ENCODE data around the gene TRMT61A. TPM values are rescaled to one million over a fixed set of nuclear protein-coding genes. Genes with fewer than 3 reads are reported as not detected.

The TRMT61A gene
- total and polyA plus RNA-seq, 10 of the 15 experiments (the other 5 are each of a cell fraction or from before 2014, with no cell fraction given), result 0.11 to 21.9 (median 11.4) TPM

- Histone ChIP-seq H3K9ac (ENCODE audit: control insufficient read depth, insufficient read depth, low read length) (no peak overlapping the region), H3K4me2 (ENCODE audit: control insufficient read depth, insufficient read depth) (no peak overlapping the region), H2AFZ (ENCODE audit: control insufficient read depth, low read depth, low read length) (no peak overlapping the region), H3K4me3 (no peak overlapping the region), H4K20me1 (ENCODE audit: control insufficient read depth, insufficient read depth) (no peaks in the 10 kb centered on the region), H3K4me1 (ENCODE audit: control insufficient read depth, insufficient read depth, low read length) (peaks cover 25% of the 10 kb centered on the region), H3K27ac (ENCODE audit: control insufficient read depth, insufficient read depth) (no peak overlapping the region), H3K36me3 (ENCODE audit: control insufficient read depth in 2 of 2, insufficient read depth in 2 of 2, low read length in 1 of 2) (no peaks in the 10 kb centered on the region), H3K9me3 (replicated peaks; ENCODE audit: control insufficient read depth, insufficient read depth, low read length) (no peaks in the 10 kb centered on the region), H3K27me3 (replicated peaks in 1 of 2; ENCODE audit: control insufficient read depth in 2 of 2, insufficient read depth in 2 of 2, low read length in 1 of 2) (peaks cover 2% of the 10 kb centered on the region in 2 experiments; a peak in 2 of 4 replicates), H3K79me2 (ENCODE audit: control insufficient read depth, insufficient read depth, low read length) (no peaks in the 10 kb centered on the region)
- intact Hi-C loops (cut with micrococcal nuclease; ENCODE audit: unreplicated experiment), result loop anchor here (1.0 kb wide), 1 partner anchor 28 kb away; no protein-coding TSS in a partner anchor
- DNase-seq (ENCODE audit: low read depth, low spot score) (no peak), ATAC-seq (peak; percentile 71), FAIRE-seq (peak; percentile 71)
- TF ChIP-seq ZBTB40 (IDR thresholded peaks at IDR 0.05; ENCODE audit: borderline replicate concordance) (no peak), MLLT1 (IDR thresholded peaks at IDR 0.05) (no peak), RAD21 (IDR thresholded peaks at IDR 0.05; ENCODE audit: insufficient read depth, low read depth, low read length) (peak; percentile 81), YY1 (IDR thresholded peaks at IDR 0.05; ENCODE audit: low read depth, low read length) (0 out of 2 replicates have a peak, but pooled peaks have one; percentile 53), TCF3 (IDR thresholded peaks at IDR 0.05; ENCODE audit: borderline replicate concordance, insufficient read depth, low read depth, low read length) (no peak), ZNF274 (IDR thresholded peaks at IDR 0.05; ENCODE audit: insufficient read depth, insufficient read length) (no peak), SP1 (IDR thresholded peaks at IDR 0.05; ENCODE audit: low read depth, low read length) (no peak), SMC3 (IDR thresholded peaks at IDR 0.05; ENCODE audit: borderline replicate concordance, low read length) (peak; percentile 93)
- TF ChIP-seq, protein P1, sequence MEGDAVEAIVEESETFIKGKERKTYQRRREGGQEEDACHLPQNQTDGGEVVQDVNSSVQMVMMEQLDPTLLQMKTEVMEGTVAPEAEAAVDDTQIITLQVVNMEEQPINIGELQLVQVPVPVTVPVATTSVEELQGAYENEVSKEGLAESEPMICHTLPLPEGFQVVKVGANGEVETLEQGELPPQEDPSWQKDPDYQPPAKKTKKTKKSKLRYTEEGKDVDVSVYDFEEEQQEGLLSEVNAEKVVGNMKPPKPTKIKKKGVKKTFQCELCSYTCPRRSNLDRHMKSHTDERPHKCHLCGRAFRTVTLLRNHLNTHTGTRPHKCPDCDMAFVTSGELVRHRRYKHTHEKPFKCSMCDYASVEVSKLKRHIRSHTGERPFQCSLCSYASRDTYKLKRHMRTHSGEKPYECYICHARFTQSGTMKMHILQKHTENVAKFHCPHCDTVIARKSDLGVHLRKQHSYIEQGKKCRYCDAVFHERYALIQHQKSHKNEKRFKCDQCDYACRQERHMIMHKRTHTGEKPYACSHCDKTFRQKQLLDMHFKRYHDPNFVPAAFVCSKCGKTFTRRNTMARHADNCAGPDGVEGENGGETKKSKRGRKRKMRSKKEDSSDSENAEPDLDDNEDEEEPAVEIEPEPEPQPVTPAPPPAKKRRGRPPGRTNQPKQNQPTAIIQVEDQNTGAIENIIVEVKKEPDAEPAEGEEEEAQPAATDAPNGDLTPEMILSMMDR (IDR thresholded peaks at IDR 0.05 in 2 of 3, conservative IDR thresholded peaks at IDR 0.05 in 1 of 3; ENCODE audit: control insufficient read depth in 2 of 3, extremely low read depth in 1 of 3, insufficient read depth in 1 of 3, low read depth in 3 of 3, low read length in 3 of 3), result peak; percentile 85 to 94 (median 86)
- CTCF ChIA-PET, result interaction anchor here (0.5 to 6.5 kb wide), 19 partner anchors 8 to 164 kb away, joined by 3 to 53 read pairs (median 3); partner anchors contain the start of gene TRMT61A
- POLR2A ChIA-PET, result interaction anchor here (0.5 kb wide), 1 partner anchor 11 kb away, joined by 3 read pairs; no protein-coding TSS in a partner anchor
- RAD21 ChIA-PET (ENCODE audit: unreplicated experiment), result interaction anchor here (1.0 to 2.2 kb wide), 6 partner anchors 10 to 223 kb away, joined by 3 to 25 read pairs (median 7); partner anchors contain the start of gene TRMT61A
- in situ Hi-C loops (cut with MboI), result loop anchor here (5.0 kb wide), 1 partner anchor 39 kb away; no protein-coding TSS in a partner anchor
- WGBS (ENCODE audit: insufficient coverage, insufficient replicate concordance, low lambda C conversion rate, missing lambda C conversion rate), result 17% methylated on average over 8 of the region's 9 CpGs
- SMC1A ChIA-PET (ENCODE audit: uncharacterized antibody, unreplicated experiment), result interaction anchor here (0.7 to 3.0 kb wide), 7 partner anchors 9 to 43 kb away, joined by 3 to 13 read pairs (median 3); partner anchors contain the start of gene TRMT61A
- BruUV-seq (replicated peaks), result no TSS peak
Observed at GRCh38 chr14:103518422-103519042, 10.5 kb upstream of the TRMT61A start.
